Colonic mucosa (tissue), 4 donors: ENCODE measurements around the gene ZNF620. TPM values are rescaled to one million over a fixed set of nuclear protein-coding genes. Genes with fewer than 3 reads are reported as not detected.

Source experiments
- DNase-seq: peaks from one replicate; pipeline ENCODE4 v3.0.0-alpha.2; 2020
- H3K27ac ChIP-seq: fragments of 200-600 bp; one replicate; pipeline ENCODE4 v1.8.0; 2021
- H3K27me3 ChIP-seq: fragments of 200-600 bp; one replicate; pipeline ENCODE4 v1.8.0; 2021
- H3K36me3 ChIP-seq: fragments of 200-600 bp; one replicate; pipeline ENCODE4 v1.8.0; 2021
- H3K4me1 ChIP-seq: fragments of 200-600 bp; one replicate; pipeline ENCODE4 v1.8.0; 2021; ENCODE audit warnings: mild to moderate bottlenecking
- H3K4me3 ChIP-seq: fragments of 200-600 bp; one replicate; pipeline ENCODE4 v1.8.0; 2021
- H3K9ac ChIP-seq, 2 donors: one replicate each; pipeline ENCODE4 v1.7.0; 2013; ENCODE audit warnings: control low read depth in 2 of 2, low read depth in 2 of 2, low read length in 2 of 2
- H3K9me3 ChIP-seq: fragments of 200-600 bp; one replicate; pipeline ENCODE4 v1.8.0; 2021
- CTCF ChIP-seq: fragments of 200-600 bp; IDR thresholded peaks from one replicate; pipeline ENCODE4 v1.8.0; 2022; ENCODE audit warnings: antibody characterized with exemption, mild to moderate bottlenecking
- intact Hi-C: fragments of 100-400 bp; cut with DNase I; formaldehyde crosslinking; loops from one replicate; pipeline ENCODE4 v1.14.1; 2022
- total RNA-seq, 2 donors: library from RNA; stranded (reverse); fragmentation: NEBNext Ultra II Directional in 1 of 2; extraction: Animal tissue kit (Norgen Biotek cat#: 25700) in 1 of 2; gene quantifications; one replicate each; pipeline ENCODE4 v1.2.1, GENCODE V29; 2021
- donor health status: healthy.
- donor health status: DM: no; HTN: no; CAD: no.
- donor health status: DM: no; HTN: no; CAD: no.

ZNF620 gene
- total RNA-seq, 2 donors from 2014 or later, result 4.0 to 4.6 TPM

DNA sequence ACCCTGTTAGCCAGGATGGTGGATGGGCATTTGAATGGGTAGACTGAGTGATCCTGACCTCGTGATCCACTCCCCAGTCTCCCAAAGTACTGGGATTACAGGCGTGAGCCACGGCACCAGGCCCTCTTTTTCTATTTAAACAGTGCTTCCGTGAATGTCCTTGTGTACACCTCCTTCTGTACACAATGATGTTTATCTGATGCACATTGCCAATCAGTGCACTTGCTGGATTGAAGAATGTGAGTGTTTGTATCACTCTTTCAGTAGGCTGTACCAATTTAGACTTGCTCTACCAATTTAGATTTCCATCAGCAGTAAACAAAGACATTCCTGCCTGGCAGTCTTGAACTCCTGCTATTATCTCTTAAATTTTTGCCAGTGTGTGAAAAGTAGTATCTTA lies 37.8 kb upstream of the ZNF620 start:
- H3K9me3 ChIP-seq, result no peaks in the 10 kb centered on the region
- TF ChIP-seq CTCF, result no peak
- H3K36me3 ChIP-seq, result peaks cover 7% of the 10 kb centered on the region
- H3K27me3 ChIP-seq, result no peaks in the 10 kb centered on the region
- H3K27ac ChIP-seq, result no peak overlapping the region
- H3K9ac ChIP-seq, result no peak overlapping the region
- no peak for DNase-seq
- intact Hi-C loops, result no loop called here
- no peaks in the 10 kb centered on the region for H3K4me1 ChIP-seq
- H3K4me3 ChIP-seq, result no peak overlapping the region

GRCh38 chr3:40470701-40471100 lies 35.1 kb upstream of the ZNF620 start:
- Histone ChIP-seq H3K4me1 (no peaks in the 10 kb centered on the region), H3K9ac (no peak overlapping the region), H3K27me3 (no peaks in the 10 kb centered on the region), H3K36me3 (no peaks in the 10 kb centered on the region), H3K9me3 (no peaks in the 10 kb centered on the region), H3K27ac (no peak overlapping the region), H3K4me3 (no peak overlapping the region)
- TF ChIP-seq CTCF, result no peak
- intact Hi-C loops, result no loop called here
- DNase-seq, result no peak

- TF ChIP-seq CTCF, result no peak
- Histone ChIP-seq H3K27me3 (no peaks in the 10 kb centered on the region), H3K27ac (peak within 1 kb of the TSS; percentile 39), H3K36me3 (no peaks in the 10 kb centered on the region), H3K4me1 (no peaks in the 10 kb centered on the region), H3K9me3 (no peaks in the 10 kb centered on the region), H3K4me3 (peak within 1 kb of the TSS; percentile 66), H3K9ac (peak within 1 kb of the TSS; percentile 77 to 81)
- DNase-seq, result peak; percentile 82
- intact Hi-C loops, result no loop called here
Measured at GRCh38 chr3:40476478-40477470, 29.1 kb upstream of the ZNF620 start, which contains the start of gene ZNF619. Gene ZNF619, plus strand, starts transcription at chr3:40477122. Its CDS starts 858 bp downstream, at chr3:40477980.

GRCh38 chr3:40477666-40478065 lies 28.2 kb upstream of the ZNF620 start:
- H3K4me1 ChIP-seq, result no peaks in the 10 kb centered on the region
- intact Hi-C loops, result no loop called here
- DNase-seq, result no peak
- no peak for TF ChIP-seq CTCF
- H3K9ac ChIP-seq, result peak overlapping the region; percentile 77 to 81
- H3K27me3 ChIP-seq, result no peaks in the 10 kb centered on the region
- H3K9me3 ChIP-seq, result no peaks in the 10 kb centered on the region
- no peak overlapping the region for H3K27ac ChIP-seq
- H3K4me3 ChIP-seq, result peak overlapping the region; percentile 66
- no peaks in the 10 kb centered on the region for H3K36me3 ChIP-seq

DNA sequence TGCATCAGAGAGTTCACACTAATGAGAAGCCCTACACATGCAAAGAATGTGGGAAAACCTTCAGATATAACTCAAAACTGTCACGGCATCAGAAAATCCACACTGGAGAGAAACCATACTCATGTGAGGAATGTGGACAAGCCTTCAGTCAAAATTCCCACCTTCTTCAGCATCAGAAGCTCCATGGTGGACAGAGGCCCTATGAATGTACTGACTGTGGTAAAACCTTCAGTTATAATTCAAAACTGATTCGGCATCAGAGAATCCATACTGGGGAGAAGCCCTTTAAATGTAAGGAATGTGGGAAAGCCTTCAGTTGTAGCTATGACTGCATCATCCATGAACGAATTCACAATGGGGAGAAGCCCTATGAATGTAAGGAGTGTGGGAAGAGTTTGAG lies 18.7 kb upstream of the ZNF620 start:
- Histone ChIP-seq H3K36me3 (peaks cover 8% of the 10 kb centered on the region), H3K27ac (no peak overlapping the region), H3K9ac (no peak overlapping the region), H3K9me3 (no peaks in the 10 kb centered on the region), H3K27me3 (no peaks in the 10 kb centered on the region), H3K4me3 (no peak overlapping the region), H3K4me1 (no peaks in the 10 kb centered on the region)
- intact Hi-C loops, result no loop called here
- no peak for DNase-seq
- TF ChIP-seq CTCF, result no peak
